OCI-LY3 (cell line): ENCODE measurements around the gene P2RX2.

Experiments
- EZH2phosphoT487 ChIP-seq: fragments of 200-600 bp; shearing (Covaris generic); IDR thresholded peaks from 2 replicates; pipeline ENCODE4 v1.6.1; 2018; ENCODE audit warnings: antibody characterized with exemption, mixed run types, low read depth
- TF ChIP-seq, protein P1 (sequence below): fragments of 200-600, 300-600 bp; sonication (generic); IDR thresholded peaks from 2 replicates; pipeline ENCODE4 v1.5.1; 2014; ENCODE audit warnings: antibody characterized with exemption, low read length, low read depth

DNA sequence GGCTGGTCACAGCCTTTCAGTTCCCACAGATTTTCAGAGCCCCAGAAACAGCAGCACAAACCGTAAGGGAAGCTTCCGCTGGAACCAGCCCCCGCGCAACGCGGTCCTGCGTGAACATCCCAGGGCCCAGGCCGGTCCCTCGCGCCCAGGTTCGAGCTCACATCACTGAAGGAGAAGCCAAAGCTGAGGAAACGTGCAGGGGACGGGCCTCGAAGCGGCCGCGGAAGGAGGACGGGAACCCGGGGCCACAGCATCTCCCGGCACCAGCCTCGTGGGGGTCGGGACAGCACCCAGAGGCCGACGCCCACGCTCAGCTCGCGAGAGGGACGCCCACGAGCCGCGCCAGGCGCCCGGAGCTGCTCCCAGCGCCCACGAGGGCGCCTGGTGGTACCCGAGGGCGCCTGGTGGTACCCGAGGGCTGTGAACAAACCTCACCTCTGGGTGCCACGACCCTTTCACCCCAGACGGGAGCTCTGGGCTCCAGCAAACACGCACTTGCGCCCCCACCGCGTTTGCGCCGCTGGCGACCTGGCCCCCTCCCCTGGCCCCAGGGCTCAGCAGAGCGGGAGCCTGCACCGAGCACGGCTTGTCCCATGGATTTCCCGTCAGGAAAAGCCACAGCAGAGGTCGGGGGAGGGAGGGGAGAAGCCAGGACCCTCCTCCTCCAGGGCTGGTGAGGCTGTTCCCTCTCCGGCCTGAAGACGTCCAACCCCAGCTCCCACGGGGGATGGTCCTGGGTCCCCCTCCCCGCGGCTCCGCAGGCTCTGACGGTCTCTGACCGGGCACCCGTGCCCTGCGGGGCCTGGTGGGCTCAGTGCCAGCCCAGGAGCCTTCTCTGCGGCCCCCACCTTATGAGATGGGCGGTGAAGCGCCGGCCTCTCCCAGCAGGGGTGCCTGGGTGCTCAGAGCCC lies 15.1 kb upstream of the P2RX2 start:
- TF ChIP-seq, protein P1, sequence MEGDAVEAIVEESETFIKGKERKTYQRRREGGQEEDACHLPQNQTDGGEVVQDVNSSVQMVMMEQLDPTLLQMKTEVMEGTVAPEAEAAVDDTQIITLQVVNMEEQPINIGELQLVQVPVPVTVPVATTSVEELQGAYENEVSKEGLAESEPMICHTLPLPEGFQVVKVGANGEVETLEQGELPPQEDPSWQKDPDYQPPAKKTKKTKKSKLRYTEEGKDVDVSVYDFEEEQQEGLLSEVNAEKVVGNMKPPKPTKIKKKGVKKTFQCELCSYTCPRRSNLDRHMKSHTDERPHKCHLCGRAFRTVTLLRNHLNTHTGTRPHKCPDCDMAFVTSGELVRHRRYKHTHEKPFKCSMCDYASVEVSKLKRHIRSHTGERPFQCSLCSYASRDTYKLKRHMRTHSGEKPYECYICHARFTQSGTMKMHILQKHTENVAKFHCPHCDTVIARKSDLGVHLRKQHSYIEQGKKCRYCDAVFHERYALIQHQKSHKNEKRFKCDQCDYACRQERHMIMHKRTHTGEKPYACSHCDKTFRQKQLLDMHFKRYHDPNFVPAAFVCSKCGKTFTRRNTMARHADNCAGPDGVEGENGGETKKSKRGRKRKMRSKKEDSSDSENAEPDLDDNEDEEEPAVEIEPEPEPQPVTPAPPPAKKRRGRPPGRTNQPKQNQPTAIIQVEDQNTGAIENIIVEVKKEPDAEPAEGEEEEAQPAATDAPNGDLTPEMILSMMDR = no peak
- TF ChIP-seq EZH2phosphoT487 = no peak
